Mesenchymal stem cell (in vitro differentiated cells and primary cell): ENCODE measurements around the gene DHX36.

Experiments used
- DNase-seq: peaks from one replicate; pipeline ENCODE4 v3.0.0-alpha.2; 2013
- H2AFZ ChIP-seq: one replicate; pipeline ENCODE4 v1.6.1; 2013; ENCODE audit warnings: low read depth, mild to moderate bottlenecking, control low read depth, inconsistent platforms, low read length, moderate library complexity
- H2AK5ac ChIP-seq: 2 replicates; pipeline ENCODE4 v1.6.1; 2013; ENCODE audit warnings: low read length, moderate library complexity, mild to moderate bottlenecking, inconsistent platforms; ENCODE audit not compliant: severe bottlenecking
- H2BK120ac ChIP-seq: one replicate; pipeline ENCODE4 v1.6.1; 2013; ENCODE audit warnings: low read depth, mild to moderate bottlenecking, inconsistent platforms, low read length, moderate library complexity
- H2BK12ac ChIP-seq, 2 experiments: one replicate each; pipeline ENCODE4 v1.6.1; 2013; ENCODE audit warnings: inconsistent platforms in 2 of 2, low read length in 2 of 2, mild to moderate bottlenecking in 2 of 2, moderate library complexity in 2 of 2, control low read depth in 1 of 2
- H2BK15ac ChIP-seq: one replicate; pipeline ENCODE4 v1.6.1; 2013; ENCODE audit warnings: mild to moderate bottlenecking, low read depth, inconsistent platforms; ENCODE audit not compliant: poor library complexity, severe bottlenecking
- H2BK5ac ChIP-seq: 2 replicates; pipeline ENCODE4 v1.6.1; 2013; ENCODE audit warnings: low read depth, mild to moderate bottlenecking, low read length, control low read depth, inconsistent platforms; ENCODE audit not compliant: poor library complexity, severe bottlenecking
- H3K14ac ChIP-seq, 2 experiments: one replicate each; pipeline ENCODE4 v1.6.1; 2013; ENCODE audit warnings: inconsistent platforms in 2 of 2, low read length in 2 of 2, control low read depth in 1 of 2, mild to moderate bottlenecking in 1 of 2, moderate library complexity in 1 of 2
- H3K18ac ChIP-seq, 2 experiments: one replicate each; pipeline ENCODE4 v1.6.1; 2013; ENCODE audit warnings: inconsistent platforms in 2 of 2, low read length in 2 of 2, control low read depth in 1 of 2, low read depth in 1 of 2, mild to moderate bottlenecking in 1 of 2
- H3K23ac ChIP-seq, 2 experiments: one replicate each; pipeline ENCODE4 v1.6.1; 2013; ENCODE audit warnings: inconsistent platforms in 2 of 2, low read length in 2 of 2, mild to moderate bottlenecking in 2 of 2, moderate library complexity in 2 of 2, control low read depth in 1 of 2
- H3K27ac ChIP-seq: 2 replicates; pipeline ENCODE4 v1.5.1; 2013; ENCODE audit warnings: mild to moderate bottlenecking, moderate library complexity, low read length, control low read depth, inconsistent platforms; ENCODE audit not compliant: poor library complexity, severe bottlenecking
- H3K27me3 ChIP-seq, 2 experiments: 2 replicates each; pipeline versions ENCODE4 v1.6.1 to v1.7.0; 2013; ENCODE audit warnings: low read length in 2 of 2, mild to moderate bottlenecking in 2 of 2, moderate library complexity in 2 of 2, control low read depth in 1 of 2, inconsistent platforms in 1 of 2; ENCODE audit not compliant: control insufficient read depth in 1 of 2, insufficient read depth in 1 of 2
- H3K36me3 ChIP-seq, 2 experiments: 2 replicates each; pipeline versions ENCODE4 v1.6.1 to v1.7.0; 2013; ENCODE audit warnings: low read length in 2 of 2, control low read depth in 1 of 2, inconsistent platforms in 1 of 2, low read depth in 1 of 2, mild to moderate bottlenecking in 1 of 2; ENCODE audit not compliant: insufficient read depth in 2 of 2, control insufficient read depth in 1 of 2
- H3K4ac ChIP-seq, 2 experiments: one replicate each; pipeline ENCODE4 v1.6.1; 2013; ENCODE audit warnings: inconsistent platforms in 2 of 2, low read length in 2 of 2, mild to moderate bottlenecking in 2 of 2, moderate library complexity in 2 of 2, control low read depth in 1 of 2, low read depth in 1 of 2
- H3K4me1 ChIP-seq: 2 replicates; pipeline ENCODE4 v1.6.1; 2013; ENCODE audit warnings: low read depth, low read length, control low read depth; ENCODE audit not compliant: control insufficient read depth, insufficient read depth
- H3K4me2 ChIP-seq: 2 replicates; pipeline ENCODE4 v1.6.1; 2013; ENCODE audit warnings: low read length, mild to moderate bottlenecking, inconsistent platforms; ENCODE audit not compliant: poor library complexity, severe bottlenecking
- H3K4me3 ChIP-seq, 2 experiments: 2 replicates each; pipeline versions ENCODE4 v1.5.1 to v1.7.0; 2013; ENCODE audit warnings: low read length in 2 of 2, mild to moderate bottlenecking in 2 of 2, control low read depth in 1 of 2, low read depth in 1 of 2; ENCODE audit not compliant: insufficient read depth in 1 of 2
- H3K79me1 ChIP-seq: replicated peaks from 2 replicates; pipeline ENCODE4 v1.6.1; 2013; ENCODE audit warnings: mild to moderate bottlenecking, control low read depth, low read length, inconsistent platforms; ENCODE audit not compliant: poor library complexity, severe bottlenecking
- H3K9ac ChIP-seq: 2 replicates; pipeline ENCODE4 v1.7.0; 2013; ENCODE audit warnings: mild to moderate bottlenecking, low read length, moderate library complexity
- H3K9me3 ChIP-seq: 2 replicates; pipeline ENCODE4 v1.7.0; 2013; ENCODE audit warnings: mild to moderate bottlenecking, low read length; ENCODE audit not compliant: control insufficient read depth
- H4K8ac ChIP-seq: one replicate; pipeline ENCODE4 v1.6.1; 2013; ENCODE audit warnings: inconsistent platforms, mild to moderate bottlenecking, low read length, moderate library complexity
- H4K91ac ChIP-seq: one replicate; pipeline ENCODE4 v1.6.1; 2013; ENCODE audit warnings: mild to moderate bottlenecking, low read length, inconsistent platforms
- WGBS: methylation state at CpG from one replicate; pipeline ENCODE4 v1.1.7; 2013; ENCODE audit warnings: mixed read lengths; 5-methylcytosine and 5-hydroxymethylcytosine counted together

The DHX36 gene

GRCh38 chr3:154275965-154276364, 48.3 kb downstream of the DHX36 start:
- Histone ChIP-seq H3K4me2 (no peak overlapping the region), H2BK12ac (no peak overlapping the region), H2AK5ac (no peak overlapping the region), H2AFZ (no peak overlapping the region), H3K9ac (no peak overlapping the region), H2BK15ac (no peak overlapping the region), H4K8ac (no peak overlapping the region), H3K4me1 (no peaks in the 10 kb centered on the region), H3K9me3 (no peaks in the 10 kb centered on the region), H3K18ac (no peak overlapping the region), H3K23ac (no peak overlapping the region), H2BK5ac (no peak overlapping the region), H3K36me3 (peaks cover 14 to 94% of the 10 kb centered on the region in 2 experiments), H3K14ac (no peak overlapping the region), H2BK120ac (no peak overlapping the region), H3K27ac (no peak overlapping the region), H3K79me1 (peaks cover 8% of the 10 kb centered on the region), H3K27me3 (no peaks in the 10 kb centered on the region), H3K4ac (no peak overlapping the region), H3K4me3 (no peak overlapping the region), H4K91ac (no peak overlapping the region)
- 93% methylated on average over 2 of the region's 2 CpGs for WGBS
- DNase-seq: no peak

- Histone ChIP-seq H2AFZ (no peak overlapping the region), H2AK5ac (no peak overlapping the region), H3K4me2 (no peak overlapping the region), H3K18ac (no peak overlapping the region), H3K14ac (no peak overlapping the region), H3K4me1 (no peaks in the 10 kb centered on the region), H2BK5ac (no peak overlapping the region), H2BK15ac (no peak overlapping the region), H2BK12ac (no peak overlapping the region), H3K23ac (no peak overlapping the region), H3K9ac (no peak overlapping the region), H3K79me1 (peaks cover 8% of the 10 kb centered on the region), H2BK120ac (no peak overlapping the region), H3K4me3 (no peak overlapping the region), H3K9me3 (no peaks in the 10 kb centered on the region), H4K8ac (no peak overlapping the region), H4K91ac (no peak overlapping the region), H3K36me3 (peaks cover 15 to 92% of the 10 kb centered on the region in 2 experiments), H3K27ac (no peak overlapping the region), H3K27me3 (no peaks in the 10 kb centered on the region), H3K4ac (no peak overlapping the region)
- DNase-seq: no peak
- 94% methylated on average over 1 of the region's 2 CpGs for WGBS
Observed at GRCh38 chr3:154275292-154275691, 49.0 kb downstream of the DHX36 start.

- no peaks in the 10 kb centered on the region for H3K9me3 ChIP-seq
- H3K9ac ChIP-seq: no peak overlapping the region
- H3K27me3 ChIP-seq: no peaks in the 10 kb centered on the region
- no peak overlapping the region for H3K4me3 ChIP-seq
- H3K4me1 ChIP-seq: no peaks in the 10 kb centered on the region
- H2AK5ac ChIP-seq: no peak overlapping the region
- no peak overlapping the region for H3K27ac ChIP-seq
- no peak overlapping the region for H3K4ac ChIP-seq
- no peak overlapping the region for H4K91ac ChIP-seq
- no peak overlapping the region for H3K18ac ChIP-seq
- no peak overlapping the region for H3K4me2 ChIP-seq
- H2BK5ac ChIP-seq: no peak overlapping the region
- no peak overlapping the region for H2AFZ ChIP-seq
- no peak overlapping the region for H4K8ac ChIP-seq
- DNase-seq: no peak
- H3K14ac ChIP-seq: no peak overlapping the region
- H2BK120ac ChIP-seq: no peak overlapping the region
- H3K79me1 ChIP-seq: peaks cover 8% of the 10 kb centered on the region
- 100% methylated on average over 2 of the region's 2 CpGs for WGBS
- no peak overlapping the region for H2BK12ac ChIP-seq
- H2BK15ac ChIP-seq: no peak overlapping the region
- H3K36me3 ChIP-seq: peaks cover 16 to 89% of the 10 kb centered on the region in 2 experiments
- H3K23ac ChIP-seq: no peak overlapping the region
Observed at GRCh38 chr3:154274348-154274747, 49.9 kb downstream of the DHX36 start.

GRCh38 chr3:154273381-154273780, 50.9 kb downstream of the DHX36 start:
- Histone ChIP-seq H3K36me3 (peaks cover 14 to 83% of the 10 kb centered on the region in 2 experiments), H3K4me2 (no peak overlapping the region)

More at GRCh38 chr3:154273381-154273780, 50.9 kb downstream of the DHX36 start:
- Histone ChIP-seq H2BK12ac (no peak overlapping the region), H3K4me3 (no peak overlapping the region), H3K79me1 (peaks cover 6% of the 10 kb centered on the region), H3K27ac (no peak overlapping the region), H2BK120ac (no peak overlapping the region), H2BK5ac (no peak overlapping the region), H3K9me3 (no peaks in the 10 kb centered on the region), H3K23ac (no peak overlapping the region), H4K8ac (no peak overlapping the region), H2AK5ac (no peak overlapping the region), H3K18ac (no peak overlapping the region), H4K91ac (no peak overlapping the region), H3K27me3 (no peaks in the 10 kb centered on the region), H3K4ac (no peak overlapping the region), H3K4me1 (no peaks in the 10 kb centered on the region), H2AFZ (no peak overlapping the region), H2BK15ac (no peak overlapping the region), H3K14ac (no peak overlapping the region), H3K9ac (no peak overlapping the region)
- 100% methylated on average over 2 of the region's 2 CpGs for WGBS
- no peak for DNase-seq
